Vagina (tissue), 2 donors: ENCODE measurements around the gene SECISBP2L.
"Not testable (repeated sequence)": the region's sequence is repeated elsewhere in the genome, so short reads cannot be mapped to it uniquely, and the experiment has no call there.

Experiments
- CTCF ChIP-seq, 3 experiments: fragments of 450-650 bp in 2 of 3; fragments of 200-600 bp in 1 of 3; sonication (generic) in 1 of 3; IDR thresholded peaks; one replicate each; pipeline ENCODE4 v1.5.1; 2017 to 2019; ENCODE audit warnings: antibody characterized with exemption in 3 of 3, mild to moderate bottlenecking in 2 of 3, moderate library complexity in 2 of 3
- POLR2AphosphoS5 ChIP-seq, 2 donors: sonication (generic); formaldehyde crosslinking; IDR thresholded peaks; one replicate each; pipeline ENCODE4 v1.9.0; 2017; ENCODE audit warnings: antibody characterized with exemption in 2 of 2, mild to moderate bottlenecking in 2 of 2, low read depth in 1 of 2; ENCODE audit not compliant: insufficient read depth in 1 of 2

- TF ChIP-seq POLR2AphosphoS5 (IDR thresholded peaks at IDR 0.05; ENCODE audit: insufficient read depth in 1 of 2, low read depth in 1 of 2); CTCF (IDR thresholded peaks at IDR 0.05): not testable (repeated sequence)
Observed at GRCh38 chr15:48970926-48971325, 75.3 kb downstream of the SECISBP2L start.
